CD4-positive, alpha-beta T cell (primary cell): ENCODE results near the gene FMNL2. TPM values are rescaled to one million over a fixed set of nuclear protein-coding genes. Genes with fewer than 3 reads are reported as not detected.

Experiments used
- ATAC-seq: fragments of 200-7000 bp; cut with Tn5 transposase; one replicate; pipeline ENCODE4 v1.10.0; 2022; ENCODE audit warnings: mild to moderate bottlenecking; ENCODE audit not compliant: poor library complexity
- CTCF ChIA-PET: fragments of 350-600 bp; sonication (Branson Sonifier 250); formaldehyde crosslinking; loops from one replicate; lab custom pipeline; 2021; ENCODE audit warnings: antibody characterized with exemption, inconsistent platforms; lab: Charles Lee
- POLR2A ChIA-PET: fragments of 350-600 bp; sonication (Branson Sonifier 250); formaldehyde crosslinking; loops from one replicate; lab custom pipeline; 2021; ENCODE audit warnings: antibody characterized with exemption, inconsistent platforms; lab: Charles Lee
- DNase-seq, 14 experiments: peaks; one replicate each; pipeline ENCODE4 v3.0.0-alpha.2; 2013 to 2020; ENCODE audit warnings: mixed read lengths in 2 of 14
- H3K27ac ChIP-seq, 2 donors: one replicate each; pipeline versions ENCODE4 v1.5.1 to v1.7.0; 2013; ENCODE audit warnings: low read length in 2 of 2, low read depth in 1 of 2, mild to moderate bottlenecking in 1 of 2
- H3K27me3 ChIP-seq, 2 experiments: 1 replicate in 1 of 2; 2 replicates in 1 of 2; pipeline versions ENCODE4 v1.6.1 to v1.7.0; 2013; ENCODE audit warnings: low read length in 2 of 2, control low read depth in 1 of 2, mild to moderate bottlenecking in 1 of 2, moderate library complexity in 1 of 2; ENCODE audit not compliant: insufficient read depth in 2 of 2, control insufficient read depth in 1 of 2
- H3K36me3 ChIP-seq: one replicate; pipeline ENCODE4 v1.6.1; 2013; ENCODE audit warnings: low read length, control low read depth; ENCODE audit not compliant: insufficient read depth
- H3K4me1 ChIP-seq: one replicate; pipeline ENCODE4 v1.6.1; 2013; ENCODE audit warnings: low read length, control low read depth; ENCODE audit not compliant: insufficient read depth
- H3K4me3 ChIP-seq: one replicate; pipeline ENCODE4 v1.5.1; 2013; ENCODE audit warnings: mild to moderate bottlenecking, low read length, moderate library complexity
- H3K9me3 ChIP-seq, 2 experiments: 1 replicate in 1 of 2; 2 replicates in 1 of 2; pipeline versions ENCODE4 v1.6.1 to v1.7.0; 2013; ENCODE audit warnings: low read length in 2 of 2, mild to moderate bottlenecking in 2 of 2, control low read depth in 1 of 2, moderate library complexity in 1 of 2; ENCODE audit not compliant: control insufficient read depth in 1 of 2, insufficient read depth in 1 of 2
- H3K27ac Mint-ChIP-seq: one replicate; pipeline ENCODE4 v1.8.0; 2020; ENCODE audit warnings: mixed read lengths
- H3K27me3 Mint-ChIP-seq: one replicate; pipeline ENCODE4 v1.8.0; 2021; ENCODE audit warnings: mixed read lengths
- H3K36me3 Mint-ChIP-seq: one replicate; pipeline ENCODE4 v1.8.0; 2021; ENCODE audit warnings: low read depth, mixed read lengths
- H3K4me1 Mint-ChIP-seq: one replicate; pipeline ENCODE4 v1.8.0; 2021; ENCODE audit warnings: low read depth, mixed read lengths
- H3K4me3 Mint-ChIP-seq: one replicate; pipeline ENCODE4 v1.8.0; 2020; ENCODE audit warnings: mild to moderate bottlenecking, mixed read lengths
- H3K9me3 Mint-ChIP-seq: one replicate; pipeline ENCODE4 v1.8.0; 2020; ENCODE audit warnings: mixed read lengths
- CTCF ChIP-seq: fragments of 200-600 bp; IDR thresholded peaks from one replicate; pipeline ENCODE4 v1.8.0; 2022; ENCODE audit warnings: antibody characterized with exemption, mild to moderate bottlenecking
- intact Hi-C, 2 experiments: fragments of 100-400 bp; cut with DNase I in 1 of 2; cut with micrococcal nuclease in 1 of 2; formaldehyde crosslinking; loops; one replicate each; pipeline versions ENCODE4 v1.15.1 to v1.9.0; 2023 to 2025; cut with DNase I, micrococcal nuclease
- total RNA-seq, 174 experiments: library from RNA in 2 of 174; stranded (reverse) in 2 of 174; gene quantifications; one replicate each; pipeline ENCODE4 v1.2.3 and lab custom pipeline; 2021 to 2026

Gene FMNL2
- total RNA-seq, 2 experiments from 2014 or later: 0.30 to 0.31 TPM

- Mint-ChIP-seq H3K27ac (no peak overlapping the region), H3K9me3 (no peaks in the 10 kb centered on the region), H3K4me1 (peaks cover 5% of the 10 kb centered on the region), H3K27me3 (no peaks in the 10 kb centered on the region), H3K36me3 (no peaks in the 10 kb centered on the region), H3K4me3 (no peak overlapping the region)
- TF ChIP-seq CTCF: no peak
- Histone ChIP-seq H3K4me1 (peaks cover 4% of the 10 kb centered on the region), H3K9me3 (no peaks in the 10 kb centered on the region), H3K4me3 (no peak overlapping the region), H3K27me3 (no peaks in the 10 kb centered on the region), H3K27ac (no peak overlapping the region), H3K36me3 (no peaks in the 10 kb centered on the region)
- ATAC-seq: no peak
- intact Hi-C loops: no loop called here
- DNase-seq: no peak
- POLR2A ChIA-PET: no interaction called here
- CTCF ChIA-PET: no interaction called here
These were observed 278.3 kb downstream of the FMNL2 start for GRCh38 chr2:152613235-152613634.

- Mint-ChIP-seq H3K27ac (no peak overlapping the region), H3K9me3 (no peaks in the 10 kb centered on the region), H3K36me3 (no peaks in the 10 kb centered on the region), H3K27me3 (no peaks in the 10 kb centered on the region), H3K4me3 (no peak overlapping the region), H3K4me1 (peaks cover 5% of the 10 kb centered on the region)
- ChIA-PET POLR2A (no interaction called here), CTCF (no interaction called here)
- Histone ChIP-seq H3K9me3 (no peaks in the 10 kb centered on the region), H3K4me1 (peaks cover 4% of the 10 kb centered on the region), H3K4me3 (no peak overlapping the region), H3K36me3 (no peaks in the 10 kb centered on the region), H3K27me3 (no peaks in the 10 kb centered on the region), H3K27ac (no peak overlapping the region)
- ATAC-seq: no peak
- TF ChIP-seq CTCF: no peak
- intact Hi-C loops: no loop called here
- DNase-seq: no peak
These were observed 280.2 kb downstream of the FMNL2 start for GRCh38 chr2:152615177-152615576.

- intact Hi-C loops: no loop called here
- H3K36me3 Mint-ChIP-seq: no peaks in the 10 kb centered on the region
- H3K9me3 Mint-ChIP-seq: no peaks in the 10 kb centered on the region
- H3K27me3 Mint-ChIP-seq: no peaks in the 10 kb centered on the region
- no peak overlapping the region for H3K4me3 ChIP-seq
- ChIA-PET CTCF (interaction anchor here (1.1 to 1.7 kb wide), 2 partner anchors 18 kb away, joined by 3 to 5 read pairs; no protein-coding TSS in a partner anchor), POLR2A (no interaction called here)
- H3K4me3 Mint-ChIP-seq: no peak overlapping the region
- H3K4me1 ChIP-seq: no peaks in the 10 kb centered on the region
- H3K27me3 ChIP-seq: no peaks in the 10 kb centered on the region
- H3K27ac Mint-ChIP-seq: no peak overlapping the region
- no peak overlapping the region for H3K27ac ChIP-seq
- H3K9me3 ChIP-seq: no peaks in the 10 kb centered on the region
- H3K4me1 Mint-ChIP-seq: no peaks in the 10 kb centered on the region
- ATAC-seq: no peak
- H3K36me3 ChIP-seq: no peaks in the 10 kb centered on the region
- no peak for DNase-seq
- no peak for TF ChIP-seq CTCF
These were observed 282.6 kb downstream of the FMNL2 start for GRCh38 chr2:152617456-152618192.
